ENCODE measurements around the gene MPG. TPM values are rescaled to one million over a fixed set of nuclear protein-coding genes. Genes with fewer than 3 reads are reported as not detected.
"Not testable (repeated sequence)": the region's sequence is repeated elsewhere in the genome, so short reads cannot be mapped to it uniquely, and the experiment has no call there.

Gene MPG, protein sequence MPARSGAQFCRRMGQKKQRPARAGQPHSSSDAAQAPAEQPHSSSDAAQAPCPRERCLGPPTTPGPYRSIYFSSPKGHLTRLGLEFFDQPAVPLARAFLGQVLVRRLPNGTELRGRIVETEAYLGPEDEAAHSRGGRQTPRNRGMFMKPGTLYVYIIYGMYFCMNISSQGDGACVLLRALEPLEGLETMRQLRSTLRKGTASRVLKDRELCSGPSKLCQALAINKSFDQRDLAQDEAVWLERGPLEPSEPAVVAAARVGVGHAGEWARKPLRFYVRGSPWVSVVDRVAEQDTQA
- total RNA-seq: 91.1 and 107 TPM in 2 replicates

DNA sequence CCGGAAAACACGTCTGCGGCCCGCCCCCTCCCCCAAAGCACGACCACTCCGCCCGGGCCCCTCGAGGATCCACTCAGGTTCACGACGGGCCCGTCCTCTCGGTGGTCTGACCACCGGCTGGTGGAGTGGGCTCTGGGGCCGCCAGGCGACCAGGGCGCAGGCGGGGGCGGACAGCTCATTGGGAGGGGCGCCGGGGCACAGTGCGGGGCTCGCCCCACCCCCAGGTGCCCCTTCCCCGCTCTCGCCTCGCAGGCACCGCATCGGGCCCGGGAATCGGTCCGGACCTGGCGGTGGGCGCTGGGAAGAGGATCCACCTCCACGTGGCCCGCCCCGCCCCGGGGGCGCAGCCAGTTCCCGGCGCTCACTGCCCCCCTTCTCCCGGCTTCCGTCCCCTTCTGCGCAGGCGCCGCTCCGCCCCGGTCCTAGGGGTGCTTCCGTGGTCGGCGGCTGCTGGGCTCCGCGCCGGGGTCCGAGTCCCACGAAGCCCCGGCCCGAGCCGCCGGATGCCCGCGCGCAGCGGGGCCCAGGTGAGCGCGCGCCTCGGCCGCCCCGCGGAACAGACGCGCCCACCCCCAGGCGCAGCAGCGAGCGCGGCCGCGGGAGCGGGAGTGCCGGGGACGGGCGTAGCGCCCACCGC lies at the start of gene MPG:
Gene MPG (plus strand): TSS at position 419 of the 637 bp plus-strand sequence. CDS start 85 bp downstream, at position 504.
- TF ChIP-seq, protein P1, sequence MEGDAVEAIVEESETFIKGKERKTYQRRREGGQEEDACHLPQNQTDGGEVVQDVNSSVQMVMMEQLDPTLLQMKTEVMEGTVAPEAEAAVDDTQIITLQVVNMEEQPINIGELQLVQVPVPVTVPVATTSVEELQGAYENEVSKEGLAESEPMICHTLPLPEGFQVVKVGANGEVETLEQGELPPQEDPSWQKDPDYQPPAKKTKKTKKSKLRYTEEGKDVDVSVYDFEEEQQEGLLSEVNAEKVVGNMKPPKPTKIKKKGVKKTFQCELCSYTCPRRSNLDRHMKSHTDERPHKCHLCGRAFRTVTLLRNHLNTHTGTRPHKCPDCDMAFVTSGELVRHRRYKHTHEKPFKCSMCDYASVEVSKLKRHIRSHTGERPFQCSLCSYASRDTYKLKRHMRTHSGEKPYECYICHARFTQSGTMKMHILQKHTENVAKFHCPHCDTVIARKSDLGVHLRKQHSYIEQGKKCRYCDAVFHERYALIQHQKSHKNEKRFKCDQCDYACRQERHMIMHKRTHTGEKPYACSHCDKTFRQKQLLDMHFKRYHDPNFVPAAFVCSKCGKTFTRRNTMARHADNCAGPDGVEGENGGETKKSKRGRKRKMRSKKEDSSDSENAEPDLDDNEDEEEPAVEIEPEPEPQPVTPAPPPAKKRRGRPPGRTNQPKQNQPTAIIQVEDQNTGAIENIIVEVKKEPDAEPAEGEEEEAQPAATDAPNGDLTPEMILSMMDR (IDR thresholded peaks at IDR 0.05; ENCODE audit: insufficient read depth, low read length, severe bottlenecking): no peak
- peak; percentile 39 for DNase-seq (ENCODE audit: low read depth)
- Histone ChIP-seq H3K27me3 (ENCODE audit: control insufficient read depth, insufficient read depth, low read length) (no peaks in the 10 kb centered on the region), H3K36me3 (ENCODE audit: control insufficient read depth, insufficient read depth, low read length) (peaks cover 10% of the 10 kb centered on the region), H3K4me3 (ENCODE audit: low read depth, low read length) (peak within 1 kb of the TSS; percentile 77)
- FAIRE-seq: no peak

DNA sequence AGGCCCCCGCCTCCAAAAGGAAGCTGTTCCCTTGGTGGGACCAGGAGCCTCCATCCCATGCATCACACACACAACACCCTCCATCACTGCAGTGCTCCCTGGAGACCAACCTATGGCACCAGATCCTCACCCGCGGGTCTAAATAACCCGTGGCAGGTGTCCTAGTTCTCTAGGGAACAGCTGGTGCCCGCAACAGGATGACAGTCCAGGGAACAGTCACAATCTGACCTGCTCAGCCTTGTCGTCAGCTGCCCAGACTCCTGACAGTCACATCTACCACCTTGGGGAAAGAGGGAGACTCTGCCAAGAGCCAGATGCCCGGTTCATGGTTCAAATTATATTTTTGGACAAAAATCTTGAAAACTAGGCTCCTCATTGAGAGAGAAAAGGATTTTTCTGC lies 47.4 kb upstream of the MPG start:
- not testable (repeated sequence) for FAIRE-seq; H3K36me3 ChIP-seq (ENCODE audit: control insufficient read depth, insufficient read depth, low read length); H3K27me3 ChIP-seq (ENCODE audit: control insufficient read depth, insufficient read depth, low read length); DNase-seq (ENCODE audit: low read depth); H3K4me3 ChIP-seq (ENCODE audit: low read depth, low read length)

DNA sequence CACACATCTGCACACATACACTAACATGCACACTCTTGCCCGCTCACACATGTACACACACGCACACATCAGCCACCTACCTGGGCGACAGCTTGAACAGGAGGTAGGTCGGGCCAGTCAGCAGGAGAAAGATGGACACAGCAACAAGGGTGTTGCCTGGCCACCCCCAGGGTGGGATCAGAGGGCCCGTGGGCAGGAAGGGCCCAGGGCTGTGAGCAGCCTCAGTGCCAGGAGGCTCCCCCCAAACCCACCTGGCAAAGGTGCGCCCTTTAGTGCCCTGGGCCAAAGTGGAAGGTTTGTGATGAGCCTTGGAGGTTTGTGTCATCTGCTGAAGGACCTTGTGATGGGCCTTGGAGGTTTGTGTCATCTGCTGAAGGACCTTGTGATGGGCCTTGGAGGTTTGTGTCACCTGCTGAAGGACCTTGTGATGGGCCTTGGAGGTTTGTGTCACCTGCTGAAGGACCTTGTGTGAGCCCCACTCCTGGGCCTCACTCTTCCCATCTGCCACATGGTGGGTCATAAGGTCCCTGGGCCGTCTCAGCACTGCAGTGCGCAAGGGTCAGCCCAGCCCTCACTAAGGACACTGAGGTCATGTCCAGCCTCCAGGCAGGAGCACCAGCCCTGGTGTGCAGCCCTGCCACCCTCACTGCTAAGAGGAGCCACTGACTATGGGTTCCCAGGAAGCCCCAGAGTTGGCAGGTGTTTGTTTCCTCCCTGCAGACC lies 44.7 kb upstream of the MPG start:
- H3K4me3 ChIP-seq (ENCODE audit: low read depth, low read length); FAIRE-seq; DNase-seq (ENCODE audit: low read depth); H3K27me3 ChIP-seq (ENCODE audit: control insufficient read depth, insufficient read depth, low read length); H3K36me3 ChIP-seq (ENCODE audit: control insufficient read depth, insufficient read depth, low read length): not testable (repeated sequence)

DNA sequence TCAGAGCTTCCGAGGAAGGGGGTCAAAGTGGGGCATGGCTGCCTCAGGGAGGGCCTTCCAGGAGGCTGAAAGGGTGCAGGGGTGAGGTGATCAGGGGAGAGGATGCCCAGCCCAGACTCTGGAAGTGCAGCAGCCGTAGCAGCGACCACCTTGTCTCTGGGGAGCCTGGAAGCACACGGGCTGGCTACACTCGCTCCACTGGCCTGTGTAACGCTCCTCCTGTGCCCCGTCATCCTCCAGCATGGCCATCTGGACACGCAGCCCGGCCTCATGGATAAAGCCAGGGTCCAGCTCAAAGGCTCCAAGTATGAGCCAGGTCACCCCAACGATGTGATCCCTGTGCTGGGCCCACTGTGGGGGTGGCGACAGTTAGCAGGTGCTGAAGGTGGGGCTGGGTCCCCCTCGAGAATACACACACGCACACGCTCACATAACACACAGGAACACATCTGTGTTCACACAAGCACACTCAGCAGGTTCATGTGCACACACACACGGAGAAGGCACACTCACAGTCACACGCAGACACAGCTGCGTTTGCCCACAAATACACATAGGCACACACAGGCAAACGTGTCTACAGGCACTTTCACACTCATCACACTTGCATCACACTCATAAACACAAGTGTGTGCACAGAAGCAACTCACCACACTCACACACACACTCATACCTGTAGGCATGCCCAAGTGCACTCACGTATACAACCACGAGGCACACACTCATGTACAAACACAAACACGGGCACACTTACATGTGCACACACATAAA lies 44.0 kb upstream of the MPG start:
- TF ChIP-seq, protein P1 (IDR thresholded peaks at IDR 0.05; ENCODE audit: insufficient read depth, low read length, severe bottlenecking): no peak
- peak; percentile 89 for FAIRE-seq
- no peak overlapping the region for H3K4me3 ChIP-seq (ENCODE audit: low read depth, low read length)
- no peaks in the 10 kb centered on the region for H3K36me3 ChIP-seq (ENCODE audit: control insufficient read depth, insufficient read depth, low read length)
- no peak for DNase-seq (ENCODE audit: low read depth)
- no peaks in the 10 kb centered on the region for H3K27me3 ChIP-seq (ENCODE audit: control insufficient read depth, insufficient read depth, low read length)

DNA sequence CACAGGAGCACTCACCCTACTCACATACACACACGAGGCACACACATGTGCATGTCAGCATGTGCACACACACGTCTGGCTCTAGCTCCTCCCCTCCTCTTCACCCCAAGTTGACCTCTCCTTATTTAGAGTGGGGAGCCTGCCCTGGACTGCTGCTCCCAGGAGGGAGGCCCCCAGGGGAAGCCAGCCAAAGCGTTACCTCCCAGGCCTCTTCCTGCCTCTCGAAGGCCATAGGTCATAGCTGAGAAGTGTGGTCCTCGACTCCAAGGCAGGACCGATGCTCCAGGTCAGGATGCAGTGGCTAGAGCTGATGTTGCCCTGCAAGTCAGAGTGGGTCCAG lies 43.4 kb upstream of the MPG start:
- no peaks in the 10 kb centered on the region for H3K36me3 ChIP-seq (ENCODE audit: control insufficient read depth, insufficient read depth, low read length)
- no peak overlapping the region for H3K4me3 ChIP-seq (ENCODE audit: low read depth, low read length)
- FAIRE-seq (peak; percentile 18), DNase-seq (ENCODE audit: low read depth) (no peak)
- no peaks in the 10 kb centered on the region for H3K27me3 ChIP-seq (ENCODE audit: control insufficient read depth, insufficient read depth, low read length)
- TF ChIP-seq, protein P1 (IDR thresholded peaks at IDR 0.05; ENCODE audit: insufficient read depth, low read length, severe bottlenecking): no peak

DNA sequence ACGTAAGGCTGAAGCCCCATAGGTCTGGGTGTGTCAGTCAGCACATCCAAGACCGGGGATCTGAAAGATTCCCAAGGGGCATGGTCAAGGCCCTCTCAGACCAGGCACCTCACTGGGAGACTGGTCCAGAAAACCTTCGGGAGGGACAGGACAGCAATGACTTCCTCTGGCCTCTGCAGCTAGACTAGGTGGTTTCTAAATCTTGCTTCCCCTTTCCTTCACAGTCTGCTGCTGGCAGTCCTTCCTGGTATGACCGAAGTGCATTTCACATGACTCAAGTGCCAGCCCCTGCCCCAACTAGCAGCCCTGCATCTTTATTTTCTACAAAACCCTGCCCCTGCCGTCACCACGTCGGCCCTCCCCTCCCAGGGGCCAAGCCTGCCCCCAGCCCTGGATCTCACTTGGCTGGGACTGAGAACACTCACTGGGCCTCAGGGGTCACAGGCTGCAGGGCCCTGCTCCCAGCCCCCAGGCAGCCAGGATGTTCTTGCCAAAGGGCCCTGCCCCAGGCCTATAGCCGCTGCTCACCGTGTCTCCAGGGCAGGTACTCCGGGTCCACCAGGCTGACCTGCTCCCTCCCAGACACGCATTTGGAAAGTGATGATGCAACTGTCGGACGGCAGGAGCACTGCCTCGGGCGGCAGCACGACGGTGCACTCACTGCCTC lies 42.9 kb upstream of the MPG start:
- DNase-seq (ENCODE audit: low read depth): no peak
- no peak for FAIRE-seq
- Histone ChIP-seq H3K27me3 (ENCODE audit: control insufficient read depth, insufficient read depth, low read length) (no peaks in the 10 kb centered on the region), H3K36me3 (ENCODE audit: control insufficient read depth, insufficient read depth, low read length) (no peaks in the 10 kb centered on the region), H3K4me3 (ENCODE audit: low read depth, low read length) (no peak overlapping the region)
- TF ChIP-seq, protein P1 (IDR thresholded peaks at IDR 0.05; ENCODE audit: insufficient read depth, low read length, severe bottlenecking): no peak

Data from bronchial epithelial cell (primary cell).